GM10248 (cell line): Measurements from ENCODE around the gene RNFT2.

Source experiments
- CTCF ChIA-PET: fragments of 300-600 bp; sonication (Branson Sonifier 250); formaldehyde crosslinking; extraction: SDS; loops from one replicate; lab custom pipeline; 2021; ENCODE audit warnings: antibody characterized with exemption; lab: Yijun Ruan, JAX
- POLR2A ChIA-PET: fragments of 350-650 bp; sonication (Branson Sonifier 250); formaldehyde crosslinking; extraction: SDS; loops from one replicate; lab custom pipeline; 2020; ENCODE audit warnings: antibody characterized with exemption; lab: Yijun Ruan, JAX
- DNase-seq: peaks from one replicate; pipeline ENCODE4 v3.0.0; 2012; ENCODE audit errors: extremely low spot score
- CTCF ChIP-seq: IDR thresholded peaks from 2 replicates; pipeline ENCODE4 v1.5.1; 2012; ENCODE audit warnings: mild to moderate bottlenecking, low read depth; ENCODE audit errors: extremely low read depth, missing control alignments, control extremely low read depth

RNFT2 gene

GRCh38 chr12:116797885-116798284 is 59.8 kb downstream of the RNFT2 start:
- CTCF ChIA-PET, result no interaction called here
- POLR2A ChIA-PET, result no interaction called here
- TF ChIP-seq CTCF, result no peak
- DNase-seq, result no peak

GRCh38 chr12:116798719-116799118 is 60.6 kb downstream of the RNFT2 start:
- TF ChIP-seq CTCF, result no peak
- ChIA-PET POLR2A (no interaction called here), CTCF (no interaction called here)
- no peak for DNase-seq

GRCh38 chr12:116799955-116800354 is 61.8 kb downstream of the RNFT2 start:
- no peak for TF ChIP-seq CTCF
- POLR2A ChIA-PET, result no interaction called here
- no peak for DNase-seq
- CTCF ChIA-PET, result no interaction called here

GRCh38 chr12:116800918-116801317 is 62.8 kb downstream of the RNFT2 start:
- POLR2A ChIA-PET, result no interaction called here
- CTCF ChIA-PET, result no interaction called here
- no peak for DNase-seq
- no peak for TF ChIP-seq CTCF

- POLR2A ChIA-PET, result no interaction called here
These were observed 63.9 kb downstream of the RNFT2 start for GRCh38 chr12:116802018-116802417.

GRCh38 chr12:116803013-116803736 is 65.1 kb downstream of the RNFT2 start:
- DNase-seq, result no peak
- CTCF ChIA-PET, result interaction anchor here (1.1 kb wide), 1 partner anchor 19 kb away, joined by 3 read pairs; no protein-coding TSS in a partner anchor
- TF ChIP-seq CTCF, result no peak
- POLR2A ChIA-PET, result no interaction called here

More at GRCh38 chr12:116802018-116802417, 63.9 kb downstream of the RNFT2 start:
- TF ChIP-seq CTCF, result no peak
- DNase-seq, result no peak
- CTCF ChIA-PET, result no interaction called here
